Measurements from ENCODE around the gene IFI27. TPM values are rescaled to one million over a fixed set of nuclear protein-coding genes. Genes with fewer than 3 reads are reported as not detected.
A peak's percentile ranks its signal among the peaks of the same experiment; 100 is the strongest.
"Not testable (repeated sequence)": the region's sequence is repeated elsewhere in the genome, so short reads cannot be mapped to it uniquely, and the experiment has no call there.

The IFI27 gene
- total RNA-seq: 495 TPM
- long read RNA-seq, transcript IFI27-211 (5 exons, 364 nt): major isoform, 17 of 76 reads
- long read RNA-seq, transcript IFI27-215 (5 exons, 644 nt): minor isoform, 9 of 76 reads
- long read RNA-seq, partial matches to known transcripts: 7 of 76 reads
- long read RNA-seq, other reads (novel, unspliced or antisense): 39 of 76 reads

GRCh38 chr14:94110552-94111181 lies at the start of gene IFI27:
IFI27 (plus strand) TSS chr14:94110736.
- DNase-seq (ENCODE audit: low spot score): peak; percentile 84

- DNase-seq (ENCODE audit: low spot score): no peak
Measured at GRCh38 chr14:94062344-94062940, 48.1 kb upstream of the IFI27 start.

GRCh38 chr14:94066089-94066676 lies 44.4 kb upstream of the IFI27 start:
- DNase-seq (ENCODE audit: low spot score): no peak

- not testable (repeated sequence) for DNase-seq (ENCODE audit: low spot score)
Measured at GRCh38 chr14:94072076-94072475, 38.5 kb upstream of the IFI27 start.

GRCh38 chr14:94074534-94074933 lies 36.0 kb upstream of the IFI27 start:
- DNase-seq (ENCODE audit: low spot score): no peak

- no peak for DNase-seq (ENCODE audit: low spot score)
Measured at GRCh38 chr14:94075008-94075407, 35.5 kb upstream of the IFI27 start.

- no peak for DNase-seq (ENCODE audit: low spot score)
Measured at GRCh38 chr14:94077111-94077821, 33.3 kb upstream of the IFI27 start.

GRCh38 chr14:94077823-94078222 lies 32.7 kb upstream of the IFI27 start:
- DNase-seq (ENCODE audit: low spot score): no peak

GRCh38 chr14:94079891-94080620 lies 30.5 kb upstream of the IFI27 start:
- no peak for DNase-seq (ENCODE audit: low spot score)

- DNase-seq (ENCODE audit: low spot score): peak; percentile 98
Measured at GRCh38 chr14:94080621-94081385, 29.7 kb upstream of the IFI27 start, which contains the start of the genes DDX24 and IFI27L1. DDX24 (minus strand) TSS chr14:94081202; CDS start chr14:94079742, 1,460 bp downstream. IFI27L1 (plus strand) TSS chr14:94081310; CDS start chr14:94096938, 15,628 bp downstream.

- DNase-seq (ENCODE audit: low spot score): no peak
Measured at GRCh38 chr14:94081386-94081820, 29.1 kb upstream of the IFI27 start.

- DNase-seq (ENCODE audit: low spot score): no peak
Measured at GRCh38 chr14:94087891-94088290, 22.6 kb upstream of the IFI27 start.

GRCh38 chr14:94088516-94088915 lies 22.0 kb upstream of the IFI27 start:
- DNase-seq (ENCODE audit: low spot score): no peak

- no peak for DNase-seq (ENCODE audit: low spot score)
Measured at GRCh38 chr14:94089479-94089878, 21.1 kb upstream of the IFI27 start.

GRCh38 chr14:94093418-94093817 lies 17.1 kb upstream of the IFI27 start:
- no peak for DNase-seq (ENCODE audit: low spot score)

GRCh38 chr14:94097091-94097490 lies 13.4 kb upstream of the IFI27 start:
- no peak for DNase-seq (ENCODE audit: low spot score)

- DNase-seq (ENCODE audit: low spot score): no peak
Measured at GRCh38 chr14:94098326-94098992, 12.1 kb upstream of the IFI27 start.

- DNase-seq (ENCODE audit: low spot score): no peak
Measured at GRCh38 chr14:94099006-94099405, 11.5 kb upstream of the IFI27 start.

GRCh38 chr14:94100847-94101246 lies 9.7 kb upstream of the IFI27 start:
- DNase-seq (ENCODE audit: low spot score): no peak

Measured in mesenteric fat pad (tissue), 1 donor.